ENCODE measurements around the gene ARVCF. TPM values are rescaled to one million over a fixed set of nuclear protein-coding genes. Genes with fewer than 3 reads are reported as not detected.
A peak's percentile ranks its signal among the peaks of the same experiment; 100 is the strongest.

ARVCF gene
- total and polyA plus RNA-seq, 9 of the 15 experiments (the other 6 are each of a cell fraction or from before 2014, with no cell fraction given) = 0.03 to 97.4 (median 15.6) TPM

GRCh38 chr22:20004464-20004863 lies 12.2 kb downstream of the ARVCF start (continued):
- TF ChIP-seq, protein P1, sequence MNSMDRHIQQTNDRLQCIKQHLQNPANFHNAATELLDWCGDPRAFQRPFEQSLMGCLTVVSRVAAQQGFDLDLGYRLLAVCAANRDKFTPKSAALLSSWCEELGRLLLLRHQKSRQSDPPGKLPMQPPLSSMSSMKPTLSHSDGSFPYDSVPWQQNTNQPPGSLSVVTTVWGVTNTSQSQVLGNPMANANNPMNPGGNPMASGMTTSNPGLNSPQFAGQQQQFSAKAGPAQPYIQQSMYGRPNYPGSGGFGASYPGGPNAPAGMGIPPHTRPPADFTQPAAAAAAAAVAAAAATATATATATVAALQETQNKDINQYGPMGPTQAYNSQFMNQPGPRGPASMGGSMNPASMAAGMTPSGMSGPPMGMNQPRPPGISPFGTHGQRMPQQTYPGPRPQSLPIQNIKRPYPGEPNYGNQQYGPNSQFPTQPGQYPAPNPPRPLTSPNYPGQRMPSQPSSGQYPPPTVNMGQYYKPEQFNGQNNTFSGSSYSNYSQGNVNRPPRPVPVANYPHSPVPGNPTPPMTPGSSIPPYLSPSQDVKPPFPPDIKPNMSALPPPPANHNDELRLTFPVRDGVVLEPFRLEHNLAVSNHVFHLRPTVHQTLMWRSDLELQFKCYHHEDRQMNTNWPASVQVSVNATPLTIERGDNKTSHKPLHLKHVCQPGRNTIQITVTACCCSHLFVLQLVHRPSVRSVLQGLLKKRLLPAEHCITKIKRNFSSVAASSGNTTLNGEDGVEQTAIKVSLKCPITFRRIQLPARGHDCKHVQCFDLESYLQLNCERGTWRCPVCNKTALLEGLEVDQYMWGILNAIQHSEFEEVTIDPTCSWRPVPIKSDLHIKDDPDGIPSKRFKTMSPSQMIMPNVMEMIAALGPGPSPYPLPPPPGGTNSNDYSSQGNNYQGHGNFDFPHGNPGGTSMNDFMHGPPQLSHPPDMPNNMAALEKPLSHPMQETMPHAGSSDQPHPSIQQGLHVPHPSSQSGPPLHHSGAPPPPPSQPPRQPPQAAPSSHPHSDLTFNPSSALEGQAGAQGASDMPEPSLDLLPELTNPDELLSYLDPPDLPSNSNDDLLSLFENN (IDR thresholded peaks at IDR 0.05; ENCODE audit: low read depth in 2 of 2, low read length in 2 of 2) = no peak; a peak in 1 of 4 replicates
- TF ChIP-seq CBX3 (IDR thresholded peaks at IDR 0.05; ENCODE audit: borderline replicate concordance in 1 of 2, low read length in 2 of 2) (peak in 1 of 2 experiments; percentile 96; a peak in 2 of 3 replicates), CBX8 (IDR thresholded peaks at IDR 0.05; ENCODE audit: borderline replicate concordance, extremely low read depth, low read depth, low read length, poor library complexity, severe bottlenecking) (no peak), FOS (IDR thresholded peaks at IDR 0.05; ENCODE audit: extremely low read depth, insufficient read length) (no peak), ARHGAP35 (IDR thresholded peaks at IDR 0.05; ENCODE audit: partially characterized antibody) (no peak), HLTF (IDR thresholded peaks at IDR 0.05) (no peak), THAP7 (CRISPR knock-in tag; IDR thresholded peaks at IDR 0.05) (no peak), HNRNPK (IDR thresholded peaks at IDR 0.05; ENCODE audit: low read depth, low read length, poor library complexity, severe bottlenecking) (no peak), MAZ (CRISPR knock-in tag; conservative IDR thresholded peaks at IDR 0.05 in 1 of 2, IDR thresholded peaks at IDR 0.05 in 1 of 2) (no peak), ZNF41 (CRISPR knock-in tag; conservative IDR thresholded peaks at IDR 0.05) (no peak), CHCHD3 (CRISPR knock-in tag; IDR thresholded peaks at IDR 0.05) (no peak), PRDM10 (IDR thresholded peaks at IDR 0.05; ENCODE audit: partially characterized antibody) (no peak), ZBTB1 (CRISPR knock-in tag; IDR thresholded peaks at IDR 0.05; ENCODE audit: borderline replicate concordance, low read depth) (no peak), MBD1 (CRISPR knock-in tag; IDR thresholded peaks at IDR 0.05) (no peak), SRSF1 (IDR thresholded peaks at IDR 0.05; ENCODE audit: low read depth, low read length) (no peak), DACH1 (IDR thresholded peaks at IDR 0.05; ENCODE audit: partially characterized antibody) (peak; percentile 26), MAFF (IDR thresholded peaks at IDR 0.05; ENCODE audit: low read length) (no peak), PRMT5 (CRISPR knock-in tag; IDR thresholded peaks at IDR 0.05) (no peak), FOSL1 (tag; conservative IDR thresholded peaks at IDR 0.05) (no peak)

Data from K562 (cell line).